Hematopoietic multipotent progenitor cell treated with erythropoietin and hydrocortisone succinate and interleukin-3 and kit ligand, for 8 days (in vitro differentiated cells): ENCODE data around the gene NFIX.
"Not testable (repeated sequence)": the region's sequence is repeated elsewhere in the genome, so short reads cannot be mapped to it uniquely, and the experiment has no call there.

Experiments used
- DNase-seq: peaks from one replicate; pipeline ENCODE4 v3.0.0-alpha.2; 2015

Gene NFIX

GRCh38 chr19:12959481-12959880, 35.8 kb upstream of the NFIX start:
- DNase-seq: no peak

GRCh38 chr19:12965017-12965811, 30.1 kb upstream of the NFIX start:
- peak; percentile 91 for DNase-seq

- no peak for DNase-seq
Observed at GRCh38 chr19:12965812-12966135, 29.5 kb upstream of the NFIX start.

GRCh38 chr19:12967907-12968306, 27.4 kb upstream of the NFIX start:
- no peak for DNase-seq

DNA sequence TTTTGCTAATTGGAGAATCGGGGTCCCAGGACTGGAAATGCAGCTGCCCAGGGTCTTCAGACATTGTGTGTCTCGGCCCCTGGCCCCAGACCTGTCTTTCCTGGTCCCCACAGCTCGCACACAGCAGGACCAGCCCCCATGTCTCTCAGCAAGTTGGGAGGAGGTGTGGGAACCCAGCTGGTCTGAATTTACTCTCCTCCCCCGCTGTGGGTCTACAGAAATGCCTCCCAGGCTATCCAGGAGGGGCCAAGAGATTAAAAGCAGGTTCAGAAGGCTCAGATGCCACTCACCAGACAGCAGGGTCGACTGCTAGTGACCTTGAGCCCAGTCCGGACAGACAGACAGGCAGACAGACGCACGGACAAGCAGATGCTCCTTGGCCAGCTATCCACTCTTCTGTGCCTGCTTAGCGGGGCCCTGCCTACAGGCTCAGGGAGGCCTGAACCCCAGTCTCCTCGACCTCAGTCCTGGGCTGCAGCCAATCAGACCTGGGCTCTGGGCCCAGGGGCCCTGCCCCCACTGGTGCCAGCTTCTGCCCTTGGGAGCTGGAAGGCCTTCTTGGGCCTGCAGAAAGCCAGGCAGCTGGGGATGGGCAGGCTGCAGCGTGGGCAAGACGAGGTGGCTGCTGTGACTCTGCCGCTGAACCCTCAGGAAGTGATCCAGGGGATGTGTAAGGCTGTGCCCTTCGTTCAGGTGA, 25.8 kb upstream of the NFIX start, which contains the start of gene DAND5:
TSS of gene DAND5 (plus strand) at position 285 of the 697 bp plus-strand sequence. CDS start at position 370, 85 bp downstream.
- DNase-seq: peak; percentile 51

- DNase-seq: no peak
Observed at GRCh38 chr19:12970070-12970820, 25.0 kb upstream of the NFIX start.

DNA sequence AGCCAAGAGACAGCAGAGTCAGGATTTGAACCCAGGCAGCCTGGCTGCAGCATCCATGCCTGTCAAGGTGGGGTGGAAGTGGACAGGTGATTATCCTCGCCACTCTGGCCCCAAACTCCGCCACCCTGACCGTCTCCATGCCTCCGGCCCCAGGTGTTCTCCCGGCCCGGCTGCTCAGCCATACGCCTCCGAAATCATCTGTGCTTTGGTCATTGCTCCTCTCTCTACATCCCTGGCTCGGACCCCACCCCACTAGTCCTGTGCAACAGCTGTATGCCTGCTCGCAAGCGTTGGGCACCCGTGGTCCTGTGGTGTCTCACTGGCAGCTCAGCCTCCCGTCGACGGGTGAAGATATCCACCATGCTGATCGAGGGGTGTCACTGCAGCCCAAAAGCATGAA, 22.0 kb upstream of the NFIX start:
- DNase-seq: no peak

- peak; percentile 76 for DNase-seq
Observed at GRCh38 chr19:12974301-12975220, 20.7 kb upstream of the NFIX start.

DNA sequence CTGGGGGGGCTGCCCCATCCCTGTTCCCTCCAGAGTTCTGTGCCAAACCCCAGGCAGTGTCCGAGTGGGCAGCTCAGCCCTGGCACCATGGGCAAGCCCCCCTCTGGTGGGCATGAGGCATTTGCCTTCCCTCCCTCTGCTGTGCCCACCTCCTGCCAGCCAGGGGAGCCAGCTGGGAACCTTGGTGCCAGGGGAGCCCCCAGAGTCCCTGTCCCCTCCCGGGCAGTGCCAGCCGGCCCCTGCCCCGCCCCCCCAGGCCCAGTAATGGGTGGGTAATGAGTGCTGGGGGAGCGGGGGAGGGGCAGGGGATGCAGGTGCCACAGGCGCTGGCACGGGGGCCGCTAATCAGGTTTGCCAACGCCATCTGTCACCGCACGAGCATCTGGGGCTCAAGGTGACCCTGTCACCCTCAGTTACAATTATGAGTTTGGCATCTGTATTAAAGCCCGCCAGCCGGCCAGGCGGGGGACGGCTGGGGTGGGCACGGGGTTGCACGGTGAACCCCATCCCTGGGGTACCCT, 20.0 kb upstream of the NFIX start:
- DNase-seq: no peak

DNA sequence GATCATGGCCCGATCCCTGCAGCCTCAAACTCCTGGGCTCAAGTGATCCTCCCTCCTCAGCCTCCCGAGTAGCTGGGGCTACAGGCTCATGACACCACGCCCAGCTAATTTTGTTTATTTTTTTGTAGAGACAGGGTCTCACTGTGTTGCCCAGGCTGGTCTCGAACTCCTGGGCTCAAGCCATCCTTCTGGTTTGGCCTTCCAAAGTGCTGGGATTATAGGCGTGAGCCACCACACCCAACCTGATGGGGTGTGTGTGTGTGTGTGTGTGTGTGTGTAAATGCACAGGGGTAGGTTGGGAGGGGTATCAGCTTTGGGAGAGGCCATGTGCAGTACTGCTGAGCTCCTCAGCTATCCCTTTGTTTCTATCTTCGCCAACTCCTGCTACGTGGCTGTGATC, 19.2 kb upstream of the NFIX start:
- not testable (repeated sequence) for DNase-seq

- DNase-seq: no peak
Observed at GRCh38 chr19:12979974-12980373, 15.3 kb upstream of the NFIX start.

DNA sequence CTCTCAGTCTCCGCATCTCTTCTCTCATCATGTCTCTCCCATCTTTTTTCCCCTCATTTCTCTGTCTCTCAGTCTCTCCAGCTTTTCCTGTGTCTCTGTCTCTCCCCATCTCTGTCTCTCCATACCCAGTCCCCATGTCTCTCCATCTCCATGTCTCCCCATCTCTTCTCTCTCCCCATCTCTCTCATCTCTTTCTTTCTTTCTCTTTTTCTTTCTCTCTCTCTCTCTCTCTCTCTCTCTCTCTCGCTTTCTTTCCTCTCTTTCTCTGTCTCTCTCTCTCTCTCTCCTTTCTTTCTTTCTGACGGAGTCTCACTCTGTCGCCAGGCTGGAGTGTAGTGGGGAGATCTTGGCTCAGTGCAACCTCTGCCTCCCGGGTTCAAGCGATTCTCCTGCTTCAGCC, 12.6 kb upstream of the NFIX start:
- no peak for DNase-seq

GRCh38 chr19:12983091-12983490, 12.2 kb upstream of the NFIX start:
- no peak for DNase-seq

DNA sequence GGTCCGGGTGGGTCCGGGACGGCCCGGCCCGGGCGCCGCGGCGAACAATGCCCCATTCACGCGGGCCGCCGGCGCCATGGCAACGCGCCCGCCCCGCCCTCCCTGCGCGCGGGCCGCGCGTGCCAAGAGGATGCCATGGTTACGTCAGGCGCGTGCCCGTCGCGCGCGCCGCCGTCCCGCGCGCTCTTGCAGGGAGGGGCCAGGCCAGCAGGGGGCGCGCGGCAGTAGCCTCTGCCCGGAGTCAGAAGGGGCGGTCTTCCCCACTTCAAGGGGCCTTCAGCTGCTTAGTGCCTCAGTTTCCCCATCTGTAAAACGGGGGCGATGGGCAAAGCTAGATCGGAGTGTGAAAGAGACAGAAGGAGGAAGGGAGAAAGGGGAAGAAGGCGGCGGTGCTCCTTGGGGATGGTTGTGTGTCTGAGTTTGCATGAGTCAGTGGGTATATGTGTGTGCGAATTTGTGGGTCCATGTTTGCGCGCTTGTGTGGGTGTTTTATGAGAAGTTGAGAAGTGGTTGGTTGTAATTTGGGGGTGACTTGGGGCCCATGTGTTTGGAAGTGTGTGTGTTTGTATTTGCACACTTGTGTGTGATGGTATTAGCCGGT, 11.6 kb upstream of the NFIX start:
- peak; percentile 76 for DNase-seq

DNA sequence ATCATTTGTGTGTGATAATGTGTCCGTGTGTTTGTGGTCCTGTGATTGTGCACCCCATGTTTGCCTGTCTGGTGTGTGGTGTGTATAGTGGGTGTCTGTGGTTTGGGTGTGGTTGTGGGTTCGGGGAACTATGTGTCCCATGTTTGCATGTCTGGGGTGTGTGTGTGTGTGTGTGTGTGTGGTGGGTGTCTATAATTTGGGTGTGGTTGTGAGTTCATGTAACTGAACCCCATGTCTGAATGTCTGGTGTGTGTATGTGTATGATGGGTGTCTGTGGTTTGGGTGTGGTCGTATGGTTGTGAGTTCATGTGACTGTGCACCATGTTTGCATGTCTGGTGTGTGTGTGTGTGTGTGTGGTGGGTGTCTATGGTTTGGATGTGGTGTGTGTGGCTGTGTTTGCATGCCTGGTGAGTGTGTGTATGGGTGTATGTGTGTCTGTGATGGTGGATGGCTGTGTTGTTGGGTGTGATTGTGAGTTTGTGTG, 11.1 kb upstream of the NFIX start:
- DNase-seq: peak; percentile 53

- DNase-seq: no peak
Observed at GRCh38 chr19:12984683-12985048, 10.6 kb upstream of the NFIX start.

- DNase-seq: no peak
Observed at GRCh38 chr19:12985049-12985776, 10.1 kb upstream of the NFIX start.

DNA sequence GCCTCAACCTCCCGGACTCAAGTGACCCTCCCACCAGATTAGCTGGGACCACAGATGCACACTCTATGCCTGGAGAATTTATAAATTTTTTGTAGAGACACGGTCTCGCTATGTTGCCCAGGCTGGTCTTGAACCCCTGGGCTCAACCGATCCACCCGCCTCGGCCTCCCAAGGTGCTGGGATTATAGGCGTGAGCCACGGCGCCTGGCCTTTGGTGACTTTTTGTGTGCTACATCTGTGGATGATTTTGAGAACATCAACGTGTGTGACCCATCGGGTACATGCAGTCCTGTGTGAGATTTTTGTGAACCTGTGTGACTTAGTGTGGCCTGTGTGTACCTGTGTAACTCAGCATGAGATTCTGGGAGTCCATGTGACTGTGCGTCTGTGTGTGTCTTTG, 8.5 kb upstream of the NFIX start:
- DNase-seq: no peak

DNA sequence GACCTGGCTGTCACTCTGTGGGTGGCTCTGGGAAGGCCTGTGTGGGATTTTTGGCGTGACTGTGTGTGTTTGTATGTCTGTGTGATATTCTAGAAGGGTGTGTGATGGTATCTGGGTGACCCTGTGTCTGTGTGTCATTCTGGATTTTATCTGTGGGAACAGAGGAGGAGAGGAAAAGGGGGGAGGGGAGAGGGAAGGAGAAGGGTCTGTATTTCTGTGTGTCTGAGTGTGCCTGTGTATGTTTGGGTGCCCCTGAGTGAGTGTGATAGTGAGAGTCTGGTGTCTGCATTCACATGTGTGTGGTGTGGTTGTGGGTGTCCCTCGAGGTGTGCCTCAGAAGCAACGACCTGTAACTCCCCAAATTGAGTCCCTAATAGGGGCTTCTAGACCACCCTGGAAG, 8.1 kb upstream of the NFIX start:
- no peak for DNase-seq

DNA sequence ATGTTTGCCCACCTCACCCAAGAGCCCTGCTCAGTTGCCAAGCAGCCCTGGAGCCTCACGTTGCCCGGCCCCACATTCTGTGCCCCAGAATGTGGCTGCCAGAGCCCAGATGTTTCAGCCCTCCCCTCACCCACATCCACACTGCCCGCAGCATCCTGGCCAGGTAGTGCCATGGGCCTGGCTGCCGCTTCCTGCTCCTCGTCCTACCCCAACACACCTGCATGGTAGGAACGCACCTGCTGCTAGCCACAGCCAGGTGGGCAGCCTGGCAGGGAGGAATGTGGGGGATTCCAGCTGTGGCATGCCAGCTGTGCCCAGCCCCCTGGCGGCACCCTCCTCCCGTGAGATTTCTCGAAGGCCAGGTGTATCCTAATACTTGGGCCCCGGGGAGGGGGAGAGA, 7.5 kb upstream of the NFIX start:
- DNase-seq: no peak

GRCh38 chr19:12990431-12990830, 4.8 kb upstream of the NFIX start:
- no peak for DNase-seq
